Esophagus muscularis mucosa (tissue), 4 donors: Measurements from ENCODE around the gene ZNF618.

Experiments
- EP300 ChIP-seq: sonication (generic); formaldehyde crosslinking; IDR thresholded peaks from one replicate; pipeline ENCODE4 v1.6.1; 2017; ENCODE audit warnings: antibody characterized with exemption
- POLR2A ChIP-seq: fragments of 450-650 bp; IDR thresholded peaks from one replicate; pipeline ENCODE4 v1.6.1; 2017; ENCODE audit warnings: antibody characterized with exemption, moderate library complexity, mild to moderate bottlenecking, low read depth
- POLR2AphosphoS5 ChIP-seq, 2 donors: sonication (generic); formaldehyde crosslinking; IDR thresholded peaks; one replicate each; pipeline ENCODE4 v1.6.1; 2017; ENCODE audit warnings: antibody characterized with exemption in 2 of 2
- TF ChIP-seq, protein P1 (sequence below), 3 experiments: fragments of 200-600 bp in 2 of 3; fragments of 450-650 bp in 1 of 3; sonication (generic) in 2 of 3; IDR thresholded peaks; one replicate each; pipeline ENCODE4 v1.5.1; 2017 to 2019; ENCODE audit warnings: antibody characterized with exemption in 3 of 3, mild to moderate bottlenecking in 2 of 3, moderate library complexity in 1 of 3

DNA sequence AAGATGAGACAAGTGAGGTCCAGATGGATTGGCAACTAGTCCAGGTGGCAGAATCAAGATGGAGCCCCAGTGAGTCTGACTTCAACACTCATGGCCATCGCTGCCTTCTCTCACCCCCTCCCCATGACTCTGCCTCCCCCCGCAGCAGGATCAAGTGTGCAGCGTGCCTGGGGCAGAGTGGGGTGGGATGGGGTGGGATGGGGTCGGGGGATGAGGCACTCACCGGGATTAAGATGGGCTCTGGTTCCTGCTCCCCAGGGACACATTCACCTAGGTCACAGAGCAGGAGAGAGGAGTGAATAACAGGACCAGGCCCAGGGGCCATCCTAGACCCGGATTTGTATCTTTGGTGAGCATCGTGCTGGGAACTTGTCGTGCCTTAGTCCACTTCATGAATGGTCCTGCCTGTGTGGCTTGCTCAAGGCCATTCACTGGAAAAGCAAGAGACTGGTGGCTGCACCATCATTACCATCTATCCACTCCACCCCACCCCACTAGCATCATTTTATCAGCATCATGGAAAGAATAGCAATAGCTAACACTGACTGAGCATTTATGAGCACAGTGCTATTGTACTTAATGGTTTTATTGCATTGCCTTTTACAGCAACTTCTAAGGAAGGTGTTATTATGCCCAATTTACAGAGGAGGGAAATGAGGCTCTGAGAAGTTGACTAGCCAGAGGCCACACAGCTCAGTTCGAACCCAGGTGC, 193.5 kb downstream of the ZNF618 start:
- TF ChIP-seq, protein P1, sequence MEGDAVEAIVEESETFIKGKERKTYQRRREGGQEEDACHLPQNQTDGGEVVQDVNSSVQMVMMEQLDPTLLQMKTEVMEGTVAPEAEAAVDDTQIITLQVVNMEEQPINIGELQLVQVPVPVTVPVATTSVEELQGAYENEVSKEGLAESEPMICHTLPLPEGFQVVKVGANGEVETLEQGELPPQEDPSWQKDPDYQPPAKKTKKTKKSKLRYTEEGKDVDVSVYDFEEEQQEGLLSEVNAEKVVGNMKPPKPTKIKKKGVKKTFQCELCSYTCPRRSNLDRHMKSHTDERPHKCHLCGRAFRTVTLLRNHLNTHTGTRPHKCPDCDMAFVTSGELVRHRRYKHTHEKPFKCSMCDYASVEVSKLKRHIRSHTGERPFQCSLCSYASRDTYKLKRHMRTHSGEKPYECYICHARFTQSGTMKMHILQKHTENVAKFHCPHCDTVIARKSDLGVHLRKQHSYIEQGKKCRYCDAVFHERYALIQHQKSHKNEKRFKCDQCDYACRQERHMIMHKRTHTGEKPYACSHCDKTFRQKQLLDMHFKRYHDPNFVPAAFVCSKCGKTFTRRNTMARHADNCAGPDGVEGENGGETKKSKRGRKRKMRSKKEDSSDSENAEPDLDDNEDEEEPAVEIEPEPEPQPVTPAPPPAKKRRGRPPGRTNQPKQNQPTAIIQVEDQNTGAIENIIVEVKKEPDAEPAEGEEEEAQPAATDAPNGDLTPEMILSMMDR (IDR thresholded peaks at IDR 0.05): no peak
- TF ChIP-seq POLR2A (no peak), POLR2AphosphoS5 (IDR thresholded peaks at IDR 0.05) (no peak), EP300 (no peak)
